Brain microvascular endothelial cell (primary cell): ENCODE results near the gene NCAM2.
"Not testable (repeated sequence)": the region's sequence is repeated elsewhere in the genome, so short reads cannot be mapped to it uniquely, and the experiment has no call there.

Source experiments
- DNase-seq: peaks from one replicate; pipeline ENCODE4 v3.0.0-alpha.2; 2020
- H3K27ac ChIP-seq: fragments of 250-450 bp; sonication (Bioruptor Pico); 2 replicates; pipeline ENCODE4 v1.5.1; 2020; ENCODE audit warnings: mild to moderate bottlenecking, moderate library complexity
- H3K27me3 ChIP-seq: fragments of 250-450 bp; sonication (Bioruptor Pico); replicated peaks from 2 replicates; pipeline ENCODE4 v1.5.1; 2020; ENCODE audit warnings: mild to moderate bottlenecking
- H3K36me3 ChIP-seq: fragments of 250-450 bp; sonication (Bioruptor Pico); replicated peaks from 2 replicates; pipeline ENCODE4 v1.5.1; 2020; ENCODE audit warnings: mild to moderate bottlenecking
- H3K4me3 ChIP-seq: 2 replicates; pipeline ENCODE4 v1.5.1; 2011; ENCODE audit warnings: low read depth, mild to moderate bottlenecking, control low read depth, low read length, moderate library complexity
- in situ Hi-C: cut with HindIII; loops from 2 replicates; pipeline ENCODE4 v1.10.0; 2017; ENCODE audit warnings: low sequenced_read_pairs, low pct_ligation_motif_present
- TF ChIP-seq, protein P1 (sequence below): IDR thresholded peaks from 2 replicates; pipeline ENCODE4 v1.5.1; 2011; ENCODE audit warnings: low read depth, mild to moderate bottlenecking, moderate library complexity, low read length, control low read depth, inconsistent platforms; ENCODE audit errors: missing control alignments

The NCAM2 gene

DNA sequence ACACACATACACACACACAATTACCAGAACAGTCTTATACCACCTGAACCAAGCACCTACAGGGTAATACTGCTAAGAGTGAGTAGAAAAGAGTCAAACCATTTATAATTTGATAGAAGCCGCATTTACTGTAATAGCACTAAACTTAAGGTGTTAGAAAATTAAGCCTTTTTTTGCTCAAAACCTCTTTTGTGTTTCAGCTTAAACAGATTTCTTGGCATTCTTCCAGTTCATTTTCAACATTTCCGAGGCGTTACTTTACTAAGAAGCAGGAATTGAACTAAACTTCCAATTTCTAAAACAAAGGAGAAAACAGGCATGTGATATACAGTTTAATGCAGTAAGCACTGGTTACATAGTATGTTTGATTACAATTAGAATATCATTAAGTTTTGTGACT lies 387.2 kb downstream of the NCAM2 start:
- Histone ChIP-seq H3K36me3 (no peaks in the 10 kb centered on the region), H3K4me3 (no peak overlapping the region), H3K27me3 (no peaks in the 10 kb centered on the region), H3K27ac (no peak overlapping the region)
- no peak for DNase-seq
- TF ChIP-seq, protein P1, sequence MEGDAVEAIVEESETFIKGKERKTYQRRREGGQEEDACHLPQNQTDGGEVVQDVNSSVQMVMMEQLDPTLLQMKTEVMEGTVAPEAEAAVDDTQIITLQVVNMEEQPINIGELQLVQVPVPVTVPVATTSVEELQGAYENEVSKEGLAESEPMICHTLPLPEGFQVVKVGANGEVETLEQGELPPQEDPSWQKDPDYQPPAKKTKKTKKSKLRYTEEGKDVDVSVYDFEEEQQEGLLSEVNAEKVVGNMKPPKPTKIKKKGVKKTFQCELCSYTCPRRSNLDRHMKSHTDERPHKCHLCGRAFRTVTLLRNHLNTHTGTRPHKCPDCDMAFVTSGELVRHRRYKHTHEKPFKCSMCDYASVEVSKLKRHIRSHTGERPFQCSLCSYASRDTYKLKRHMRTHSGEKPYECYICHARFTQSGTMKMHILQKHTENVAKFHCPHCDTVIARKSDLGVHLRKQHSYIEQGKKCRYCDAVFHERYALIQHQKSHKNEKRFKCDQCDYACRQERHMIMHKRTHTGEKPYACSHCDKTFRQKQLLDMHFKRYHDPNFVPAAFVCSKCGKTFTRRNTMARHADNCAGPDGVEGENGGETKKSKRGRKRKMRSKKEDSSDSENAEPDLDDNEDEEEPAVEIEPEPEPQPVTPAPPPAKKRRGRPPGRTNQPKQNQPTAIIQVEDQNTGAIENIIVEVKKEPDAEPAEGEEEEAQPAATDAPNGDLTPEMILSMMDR, result no peak
- in situ Hi-C loops, result no loop called here

DNA sequence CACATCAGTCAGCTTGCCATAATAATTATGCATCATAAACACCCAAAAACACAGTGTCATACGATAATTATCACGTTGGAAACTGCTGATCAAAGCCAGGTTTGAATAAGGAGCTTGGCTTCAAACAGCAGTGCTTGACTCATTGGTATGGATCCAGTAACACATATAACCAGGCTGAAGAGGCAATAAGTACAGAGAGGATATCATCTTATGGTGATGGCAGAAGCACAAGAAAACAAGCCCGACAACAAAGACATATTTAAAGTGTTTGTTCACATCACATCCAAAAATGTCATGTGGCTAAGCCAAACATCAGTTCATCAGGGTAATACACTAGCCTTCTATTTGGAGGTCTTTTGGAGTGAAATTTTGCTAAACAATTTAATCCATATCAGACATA lies 389.7 kb downstream of the NCAM2 start:
- DNase-seq, result no peak
- in situ Hi-C loops, result no loop called here
- H3K27me3 ChIP-seq, result no peaks in the 10 kb centered on the region
- TF ChIP-seq, protein P1, result no peak
- H3K36me3 ChIP-seq, result no peaks in the 10 kb centered on the region
- no peak overlapping the region for H3K27ac ChIP-seq
- no peak overlapping the region for H3K4me3 ChIP-seq

DNA sequence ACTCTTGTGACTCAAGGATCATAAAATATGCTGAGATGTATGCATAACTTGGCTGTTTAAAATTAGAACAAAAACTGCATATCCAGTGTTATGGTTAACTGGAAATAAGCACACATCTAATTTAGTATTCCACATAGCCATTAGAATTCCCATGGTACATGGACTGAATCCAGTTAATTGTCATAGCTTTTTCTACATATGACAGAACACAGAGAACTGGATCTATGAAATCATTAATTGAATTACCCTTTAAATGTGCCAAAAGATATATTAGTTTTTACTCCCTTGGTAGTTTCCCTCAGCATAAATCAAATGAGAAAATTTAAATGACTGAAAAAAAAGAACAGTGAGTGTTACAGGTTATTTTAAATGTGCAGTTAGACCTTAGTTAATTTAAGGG lies 395.9 kb downstream of the NCAM2 start:
- in situ Hi-C loops, result no loop called here
- DNase-seq, result no peak
- TF ChIP-seq, protein P1, result no peak
- Histone ChIP-seq H3K27ac (no peak overlapping the region), H3K4me3 (no peak overlapping the region), H3K36me3 (no peaks in the 10 kb centered on the region), H3K27me3 (no peaks in the 10 kb centered on the region)

DNA sequence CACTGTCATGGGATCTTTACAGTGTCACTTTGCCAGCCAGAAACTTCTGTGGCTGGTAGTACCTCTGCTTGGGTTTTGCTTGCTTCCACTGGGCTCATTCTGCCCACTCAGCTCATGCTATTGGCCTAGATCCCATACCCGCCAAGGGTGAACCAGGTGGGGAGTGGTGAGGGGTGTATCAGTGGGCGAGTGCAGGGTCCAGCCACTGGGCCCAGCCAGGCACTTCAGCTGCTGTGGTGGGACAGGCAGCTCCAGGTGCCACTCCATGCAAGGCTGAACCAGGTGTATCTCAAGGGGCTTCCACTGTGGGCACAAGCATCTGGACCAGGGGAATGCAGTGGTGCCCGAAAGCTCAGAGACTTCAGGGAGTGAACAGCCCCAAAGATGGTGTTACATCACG lies 398.2 kb downstream of the NCAM2 start:
- TF ChIP-seq, protein P1, result no peak
- no peak for DNase-seq
- Histone ChIP-seq H3K4me3 (no peak overlapping the region), H3K36me3 (no peaks in the 10 kb centered on the region), H3K27me3 (no peaks in the 10 kb centered on the region), H3K27ac (no peak overlapping the region)
- in situ Hi-C loops, result no loop called here

DNA sequence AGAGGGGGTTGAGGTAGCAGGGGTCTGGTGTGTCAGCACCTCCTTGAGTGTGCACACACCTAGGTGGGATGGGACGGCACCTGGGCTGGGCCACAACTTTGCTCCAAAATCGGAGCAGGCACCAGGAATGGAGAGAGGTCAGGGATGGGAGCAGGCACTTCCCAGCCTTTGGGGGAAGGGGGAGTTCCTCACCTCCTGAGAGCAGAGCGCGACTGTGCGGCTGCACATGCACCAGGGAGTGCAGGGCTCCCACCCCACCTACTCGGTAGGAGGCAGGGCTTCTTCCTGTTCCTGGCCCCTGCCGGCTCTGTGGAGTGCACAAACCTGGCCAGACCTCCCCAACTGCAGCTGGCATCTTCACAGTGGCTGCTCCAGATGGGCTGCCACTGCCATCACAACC lies 399.3 kb downstream of the NCAM2 start:
- Histone ChIP-seq H3K4me3 (no peak overlapping the region), H3K27ac (no peak overlapping the region), H3K36me3 (no peaks in the 10 kb centered on the region), H3K27me3 (no peaks in the 10 kb centered on the region)
- no peak for DNase-seq
- in situ Hi-C loops, result no loop called here
- TF ChIP-seq, protein P1, result no peak

DNA sequence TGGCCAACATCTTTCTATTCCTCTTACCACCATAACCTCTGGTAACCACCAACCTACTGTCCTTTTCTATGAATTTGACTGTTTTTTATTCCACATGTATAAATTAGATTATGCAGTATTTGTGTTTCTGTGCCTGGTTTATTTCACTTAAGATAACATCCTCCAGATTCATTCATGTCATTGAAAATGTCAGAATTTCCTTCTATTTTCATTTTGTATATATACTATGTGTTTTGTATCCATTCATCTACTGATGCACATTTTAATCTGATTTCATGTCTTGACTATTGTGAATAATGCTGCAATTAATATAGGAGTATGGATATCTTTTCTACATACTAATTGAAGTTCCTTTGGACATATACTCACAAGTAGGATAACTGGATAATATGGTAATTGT lies 403.2 kb downstream of the NCAM2 start:
- no peak for DNase-seq
- Histone ChIP-seq H3K27me3 (no peaks in the 10 kb centered on the region), H3K27ac (no peak overlapping the region), H3K4me3 (no peak overlapping the region), H3K36me3 (no peaks in the 10 kb centered on the region)
- TF ChIP-seq, protein P1, result no peak
- in situ Hi-C loops, result no loop called here

DNA sequence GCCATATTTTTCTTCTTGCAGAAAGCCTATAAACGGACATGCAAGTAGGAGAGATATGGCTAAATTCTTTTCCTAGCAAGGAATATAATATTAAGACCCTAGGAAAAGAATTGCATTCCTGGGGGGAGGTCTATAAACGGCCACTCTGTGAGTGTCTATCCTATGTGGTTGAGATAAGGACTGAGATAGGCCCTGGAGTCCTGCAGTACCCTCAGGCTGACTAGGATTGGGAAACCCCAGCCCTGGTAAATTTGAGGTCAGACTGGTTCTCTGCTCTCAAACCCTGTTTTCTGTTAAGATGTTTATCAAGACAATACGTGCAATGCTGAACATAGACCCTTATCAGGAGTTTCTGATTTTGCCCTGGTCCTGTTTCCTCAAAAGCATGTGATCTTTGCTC lies 404.0 kb downstream of the NCAM2 start:
- H3K36me3 ChIP-seq, H3K27ac ChIP-seq, H3K4me3 ChIP-seq, in situ Hi-C loops, DNase-seq, H3K27me3 ChIP-seq: not testable (repeated sequence)

DNA sequence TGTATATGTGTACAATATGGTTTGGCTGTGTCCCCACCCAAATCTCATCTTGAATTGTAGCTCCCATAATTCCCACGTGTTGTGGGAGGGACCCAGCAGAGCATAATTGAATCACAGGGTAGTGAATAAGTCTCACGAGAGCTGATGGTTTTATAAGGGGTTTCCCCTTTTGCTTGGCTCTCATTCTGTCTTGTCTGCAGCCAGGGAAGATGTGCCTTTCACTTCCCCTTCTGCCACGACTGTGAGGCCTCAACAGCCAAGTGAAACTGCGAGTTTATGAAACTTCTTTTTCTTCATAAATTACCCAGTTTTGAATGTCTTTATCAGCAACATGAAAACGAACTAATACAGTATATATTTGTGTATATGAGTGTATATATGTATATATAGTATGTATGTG lies 406.1 kb downstream of the NCAM2 start:
- not testable (repeated sequence) for H3K27me3 ChIP-seq, DNase-seq, H3K36me3 ChIP-seq

More for the DNA sequence above, 406.1 kb downstream of the NCAM2 start:
- H3K4me3 ChIP-seq, H3K27ac ChIP-seq, in situ Hi-C loops: not testable (repeated sequence)
